IMR-90 (cell line): Measurements from ENCODE around the gene TSR3. TPM values are rescaled to one million over a fixed set of nuclear protein-coding genes. Genes with fewer than 3 reads are reported as not detected.

ENCODE experiments used
- ATAC-seq: fragments of 200-7000 bp; cut with Tn5 transposase; 2 replicates; pipeline ENCODE4 v1.9.1; 2020; ENCODE audit warnings: low read depth, mild to moderate bottlenecking, moderate library complexity
- BruUV-seq: library from RNA; stranded (reverse); fragments of 400-500 nt; replicated peaks from 2 replicates; lab custom pipeline; 2021; lab: Mats Ljungman, UMichigan
- CTCF ChIA-PET: fragments of 300-600 bp; formaldehyde crosslinking; extraction: SDS; loops from one replicate; lab custom pipeline; 2021; ENCODE audit warnings: antibody characterized with exemption; lab: Yijun Ruan, JAX
- POLR2A ChIA-PET: fragments of 300-600 bp; sonication (Branson Sonifier 250); formaldehyde crosslinking; loops from one replicate; lab custom pipeline; 2022; ENCODE audit warnings: antibody characterized with exemption; ENCODE audit not compliant: unreplicated experiment; lab: Charles Lee
- DNase-seq: peaks from one replicate; pipeline ENCODE4 v3.0.0; 2013
- H2AFZ ChIP-seq: replicated peaks from 2 replicates; pipeline ENCODE3; 2013; ENCODE audit warnings: low read length, mild to moderate bottlenecking; ENCODE audit not compliant: poor library complexity
- H2AK5ac ChIP-seq: 2 replicates; pipeline ENCODE4 v1.6.1; 2013; ENCODE audit warnings: low read depth, low read length, inconsistent platforms
- H2AK9ac ChIP-seq: replicated peaks from 2 replicates; pipeline ENCODE3; 2013; ENCODE audit warnings: mild to moderate bottlenecking, low read depth, low read length, moderate library complexity; ENCODE audit not compliant: poor library complexity
- H2BK120ac ChIP-seq: 2 replicates; pipeline ENCODE4 v1.6.1; 2013; ENCODE audit warnings: low read depth, low read length, inconsistent platforms
- H2BK15ac ChIP-seq: 3 replicates; pipeline ENCODE4 v1.6.1; 2013; ENCODE audit warnings: low read depth, low read length, inconsistent platforms
- H2BK20ac ChIP-seq: 2 replicates; pipeline ENCODE4 v1.6.1; 2013; ENCODE audit warnings: low read depth, mild to moderate bottlenecking, inconsistent platforms, low read length, moderate library complexity
- H2BK5ac ChIP-seq: 2 replicates; pipeline ENCODE4 v1.6.1; 2013; ENCODE audit warnings: mild to moderate bottlenecking, low read depth, low read length, inconsistent platforms; ENCODE audit not compliant: poor library complexity, severe bottlenecking
- H3K14ac ChIP-seq: replicated peaks from 2 replicates; pipeline ENCODE4 v1.6.1; 2013; ENCODE audit warnings: low read depth, low read length, inconsistent platforms
- H3K18ac ChIP-seq: 2 replicates; pipeline ENCODE4 v1.6.1; 2013; ENCODE audit warnings: low read depth, low read length, control low read depth
- H3K23ac ChIP-seq: 2 replicates; pipeline ENCODE4 v1.6.1; 2013; ENCODE audit warnings: low read depth, low read length, inconsistent platforms
- H3K27ac ChIP-seq: 2 replicates; pipeline ENCODE4 v1.5.1; 2013; ENCODE audit warnings: mild to moderate bottlenecking, control low read depth, low read length; ENCODE audit not compliant: insufficient read depth
- H3K27me3 ChIP-seq: 2 replicates; pipeline ENCODE4 v1.6.1; 2013; ENCODE audit warnings: low read length; ENCODE audit not compliant: control insufficient read depth, insufficient read depth
- H3K36me3 ChIP-seq: 2 replicates; pipeline ENCODE4 v1.6.1; 2013; ENCODE audit warnings: low read length, mixed read lengths; ENCODE audit not compliant: control insufficient read depth, insufficient read depth
- H3K4ac ChIP-seq: 2 replicates; pipeline ENCODE4 v1.6.1; 2013; ENCODE audit warnings: low read depth, low read length, inconsistent platforms
- H3K4me1 ChIP-seq: 2 replicates; pipeline ENCODE4 v1.6.1; 2013; ENCODE audit warnings: low read length, mixed read lengths; ENCODE audit not compliant: control insufficient read depth, insufficient read depth
- H3K4me2 ChIP-seq: 2 replicates; pipeline ENCODE4 v1.6.1; 2013; ENCODE audit warnings: low read depth, mild to moderate bottlenecking, control low read depth, low read length, moderate library complexity
- H3K4me3 ChIP-seq: 2 replicates; pipeline ENCODE4 v1.5.1; 2013; ENCODE audit warnings: low read depth, mild to moderate bottlenecking, control low read depth, low read length, moderate library complexity; ENCODE audit not compliant: insufficient read depth
- H3K56ac ChIP-seq: 2 replicates; pipeline ENCODE4 v1.6.1; 2013; ENCODE audit warnings: low read length, inconsistent platforms; ENCODE audit not compliant: insufficient read depth; ENCODE audit errors: extremely low read depth
- H3K79me1 ChIP-seq, 2 experiments: 2 replicates each; pipeline ENCODE4 v1.6.1; 2013; ENCODE audit warnings: low read length in 2 of 2, inconsistent platforms in 1 of 2, low read depth in 1 of 2
- H3K9ac ChIP-seq: 2 replicates; pipeline ENCODE4 v1.6.1; 2013; ENCODE audit warnings: low read depth, low read length, control low read depth
- H3K9me1 ChIP-seq: 2 replicates; pipeline ENCODE4 v1.6.1; 2013; ENCODE audit warnings: low read length, inconsistent platforms; ENCODE audit not compliant: insufficient read depth
- H3K9me3 ChIP-seq: 2 replicates; pipeline ENCODE4 v1.6.1; 2013; ENCODE audit warnings: low read length; ENCODE audit not compliant: control insufficient read depth, insufficient read depth
- H4K20me1 ChIP-seq: 2 replicates; pipeline ENCODE4 v1.6.1; 2013; ENCODE audit warnings: low read length, inconsistent platforms; ENCODE audit not compliant: insufficient read depth
- H4K5ac ChIP-seq: 2 replicates; pipeline ENCODE4 v1.6.1; 2013; ENCODE audit warnings: mild to moderate bottlenecking, low read depth, low read length, control low read depth
- H4K8ac ChIP-seq, 2 experiments: 2 replicates each; pipeline ENCODE4 v1.6.1; 2013; ENCODE audit warnings: low read depth in 2 of 2, low read length in 2 of 2, control low read depth in 1 of 2, inconsistent platforms in 1 of 2
- H4K91ac ChIP-seq: 2 replicates; pipeline ENCODE4 v1.6.1; 2013; ENCODE audit warnings: low read depth, low read length, inconsistent platforms; ENCODE audit not compliant: insufficient read depth
- FOS ChIP-seq: fragments of 150-350 bp; IDR thresholded peaks from 2 replicates; pipeline ENCODE4 v1.6.1; 2016; ENCODE audit warnings: low read depth, low read length
- MAFK ChIP-seq: IDR thresholded peaks from 2 replicates; pipeline ENCODE4 v1.6.1; 2012; ENCODE audit warnings: low read depth, low read length, improper control_type of control experiment
- WGBS, 2 experiments: methylation state at CpG; one replicate each; pipeline versions ENCODE4 v1.1.5 to v1.1.7; 2013; ENCODE audit warnings: missing lambda C conversion rate in 2 of 2; ENCODE audit not compliant: insufficient read length in 1 of 2; ENCODE audit errors: extremely low coverage in 2 of 2; 5-methylcytosine and 5-hydroxymethylcytosine counted together
- dilution Hi-C: fragments of 300-500 bp; cut with HindIII; formaldehyde crosslinking; loops from one replicate; pipeline ENCODE4 v1.14.3; 2018; ENCODE audit warnings: low sequenced_read_pairs; ENCODE audit not compliant: unreplicated experiment
- in situ Hi-C: fragments of 300-500 bp; cut with MboI; formaldehyde crosslinking; loops from 3 replicates; pipeline ENCODE4 v1.14.3; 2019; ENCODE audit warnings: low sequenced_read_pairs, inconsistent platforms, mixed read lengths
- intact Hi-C: fragments of 100-400 bp; cut with micrococcal nuclease; formaldehyde crosslinking; loops from 2 replicates; pipeline ENCODE4 v1.10.0; 2022
- polyA plus RNA-seq, 3 experiments: library from polyadenylated mRNA; depleted of rRNA; stranded (reverse); fragments of >200 nt; gene quantifications; 2 replicates each; pipeline ENCODE4 v1.2.3, GENCODE V29; 2012; ENCODE audit warnings: low replicate concordance in 1 of 3
- total RNA-seq: library from RNA; depleted of rRNA; stranded (reverse); fragments of >200 nt; gene quantifications from 2 replicates; pipeline ENCODE4 v1.2.3, GENCODE V29; 2012

Gene TSR3
- total and polyA plus RNA-seq, 2 of the 4 experiments (the other 2 are of a cell fraction) = 38.0 to 52.9 TPM

- Histone ChIP-seq H3K9me3 (no peaks in the 10 kb centered on the region), H3K9ac (no peak overlapping the region), H3K4ac (no peak overlapping the region), H3K4me3 (no peak overlapping the region), H3K79me1 (peaks cover 10 to 39% of the 10 kb centered on the region in 2 experiments), H3K27me3 (no peaks in the 10 kb centered on the region), H4K8ac (no peak overlapping the region), H2AK5ac (no peak overlapping the region), H4K5ac (no peak overlapping the region), H2BK20ac (no peak overlapping the region), H2AK9ac (no peak overlapping the region), H4K20me1 (peaks cover 58% of the 10 kb centered on the region), H4K91ac (no peak overlapping the region), H3K9me1 (peaks cover 5% of the 10 kb centered on the region; the same call in 1 of the 2 replicates), H3K56ac (no peak overlapping the region), H3K27ac (no peak overlapping the region), H3K36me3 (peaks cover 72% of the 10 kb centered on the region), H3K18ac (no peak overlapping the region), H3K23ac (no peak overlapping the region), H2AFZ (no peak overlapping the region), H3K4me1 (no peaks in the 10 kb centered on the region), H2BK5ac (no peak overlapping the region), H2BK120ac (no peak overlapping the region), H3K4me2 (no peak overlapping the region), H2BK15ac (no peak overlapping the region), H3K14ac (no peak overlapping the region)
- no peak for ATAC-seq
- dilution Hi-C loops = no loop called here
- no TSS peak for BruUV-seq
- in situ Hi-C loops = no loop called here
- intact Hi-C loops = no loop called here
- TF ChIP-seq MAFK (no peak), FOS (no peak)
- DNase-seq = no peak
- ChIA-PET CTCF (no interaction called here), POLR2A (no interaction called here)
- 100% methylated on average over 4 of the region's 8 CpGs; no CpG with 5 or more reads in 1 of the 2 experiments for WGBS, 2 experiments
These were observed 29.3 kb downstream of the TSR3 start for GRCh38 chr16:1322407-1322806.
